Parathyroid adenoma (tissue), 2 donors: ENCODE results near the gene DUOXA1.

ENCODE experiments used
- H2AFZ ChIP-seq: fragments of 300-600 bp; sonication (generic); one replicate; pipeline ENCODE4 v1.7.0; 2017; ENCODE audit warnings: antibody characterized with exemption, mild to moderate bottlenecking
- H3K27ac ChIP-seq: fragments of 300-600 bp; sonication (generic); one replicate; pipeline ENCODE4 v1.7.0; 2017
- H3K27me3 ChIP-seq: fragments of 300-600 bp; sonication (generic); one replicate; pipeline ENCODE4 v1.7.0; 2017; ENCODE audit warnings: low read length; ENCODE audit not compliant: control insufficient read depth, insufficient read depth
- H3K36me3 ChIP-seq: fragments of 300-600 bp; sonication (generic); one replicate; pipeline ENCODE4 v1.7.0; 2017; ENCODE audit warnings: low read length; ENCODE audit not compliant: control insufficient read depth, insufficient read depth
- H3K4me1 ChIP-seq: fragments of 300-600 bp; sonication (generic); one replicate; pipeline ENCODE4 v1.7.0; 2017; ENCODE audit warnings: control low read depth
- H3K4me2 ChIP-seq: fragments of 300-600 bp; sonication (generic); one replicate; pipeline ENCODE4 v1.7.0; 2017; ENCODE audit warnings: low read length
- H3K4me3 ChIP-seq: fragments of 300-600 bp; sonication (generic); one replicate; pipeline ENCODE4 v1.7.0; 2017; ENCODE audit warnings: low read depth, low read length
- H3K79me2 ChIP-seq: fragments of 300-600 bp; sonication (generic); one replicate; pipeline ENCODE4 v1.7.0; 2017; ENCODE audit warnings: control low read depth
- H3K9ac ChIP-seq: fragments of 300-600 bp; sonication (generic); one replicate; pipeline ENCODE4 v1.7.0; 2017; ENCODE audit warnings: mild to moderate bottlenecking
- H3K9me3 ChIP-seq: fragments of 300-600 bp; sonication (generic); one replicate; pipeline ENCODE4 v1.7.0; 2017; ENCODE audit warnings: low read length; ENCODE audit not compliant: control insufficient read depth
- CTCF ChIP-seq: fragments of 300-600 bp; sonication (generic); IDR thresholded peaks from one replicate; pipeline ENCODE4 v1.7.0; 2017; ENCODE audit warnings: antibody characterized with exemption, mild to moderate bottlenecking
- donor health status: primary hyperparathyroidism.

DUOXA1 gene

GRCh38 chr15:45099549-45100165 lies 30.0 kb downstream of the DUOXA1 start:
- Histone ChIP-seq H3K4me2 (no peak overlapping the region), H3K9me3 (no peaks in the 10 kb centered on the region), H3K9ac (no peak overlapping the region), H3K79me2 (no peaks in the 10 kb centered on the region), H3K4me1 (no peaks in the 10 kb centered on the region), H3K27ac (no peak overlapping the region), H3K27me3 (no peaks in the 10 kb centered on the region), H3K4me3 (no peak overlapping the region), H3K36me3 (no peaks in the 10 kb centered on the region), H2AFZ (no peak overlapping the region)
- TF ChIP-seq CTCF = no peak

- H3K27me3 ChIP-seq = no peaks in the 10 kb centered on the region
- no peaks in the 10 kb centered on the region for H3K4me1 ChIP-seq
- H3K9ac ChIP-seq = no peak overlapping the region
- no peaks in the 10 kb centered on the region for H3K36me3 ChIP-seq
- H3K4me3 ChIP-seq = no peak overlapping the region
- H3K9me3 ChIP-seq = no peaks in the 10 kb centered on the region
- no peaks in the 10 kb centered on the region for H3K79me2 ChIP-seq
- no peak for TF ChIP-seq CTCF
- no peak overlapping the region for H3K27ac ChIP-seq
- no peak overlapping the region for H3K4me2 ChIP-seq
- H2AFZ ChIP-seq = no peak overlapping the region
Observed at GRCh38 chr15:45097466-45097865, 32.2 kb downstream of the DUOXA1 start.

GRCh38 chr15:45095661-45096060 lies 34.0 kb downstream of the DUOXA1 start:
- no peak for TF ChIP-seq CTCF
- Histone ChIP-seq H3K36me3 (no peaks in the 10 kb centered on the region), H2AFZ (no peak overlapping the region), H3K4me3 (no peak overlapping the region), H3K4me1 (no peaks in the 10 kb centered on the region), H3K9ac (no peak overlapping the region), H3K4me2 (no peak overlapping the region), H3K9me3 (no peaks in the 10 kb centered on the region), H3K27me3 (no peaks in the 10 kb centered on the region), H3K79me2 (no peaks in the 10 kb centered on the region), H3K27ac (no peak overlapping the region)

- Histone ChIP-seq H3K79me2 (no peaks in the 10 kb centered on the region), H3K9me3 (no peaks in the 10 kb centered on the region), H3K4me1 (no peaks in the 10 kb centered on the region), H3K4me3 (no peak overlapping the region), H2AFZ (no peak overlapping the region), H3K27ac (no peak overlapping the region), H3K27me3 (no peaks in the 10 kb centered on the region), H3K9ac (no peak overlapping the region), H3K4me2 (no peak overlapping the region), H3K36me3 (no peaks in the 10 kb centered on the region)
- no peak for TF ChIP-seq CTCF
Observed at GRCh38 chr15:45094358-45094730, 35.3 kb downstream of the DUOXA1 start.

- Histone ChIP-seq H3K36me3 (no peaks in the 10 kb centered on the region), H3K4me2 (no peak overlapping the region), H3K4me1 (no peaks in the 10 kb centered on the region), H3K4me3 (no peak overlapping the region), H2AFZ (no peak overlapping the region), H3K9ac (no peak overlapping the region), H3K27me3 (no peaks in the 10 kb centered on the region), H3K27ac (no peak overlapping the region), H3K9me3 (no peaks in the 10 kb centered on the region), H3K79me2 (no peaks in the 10 kb centered on the region)
- TF ChIP-seq CTCF = no peak
Observed at GRCh38 chr15:45093622-45094357, 35.9 kb downstream of the DUOXA1 start.
